Eye (tissue), 1 donor: ENCODE results near the gene ZNF503.
"Not testable (repeated sequence)": the region's sequence is repeated elsewhere in the genome, so short reads cannot be mapped to it uniquely, and the experiment has no call there.

ENCODE experiments used
- DNase-seq: peaks from one replicate; pipeline ENCODE4 v3.0.0-alpha.2; 2015

ZNF503 gene

GRCh38 chr10:75395066-75395931, 6.3 kb downstream of the ZNF503 start:
- DNase-seq, result peak; percentile 88

GRCh38 chr10:75394221-75394620, 7.3 kb downstream of the ZNF503 start:
- no peak for DNase-seq

- DNase-seq, result no peak
These were observed 8.8 kb downstream of the ZNF503 start for GRCh38 chr10:75392744-75393143.

GRCh38 chr10:75392271-75392670, 9.3 kb downstream of the ZNF503 start:
- DNase-seq, result no peak

GRCh38 chr10:75390178-75390577, 11.4 kb downstream of the ZNF503 start:
- DNase-seq, result no peak

- DNase-seq, result no peak
These were observed 13.5 kb downstream of the ZNF503 start for GRCh38 chr10:75388082-75388481.

GRCh38 chr10:75386128-75386527, 15.4 kb downstream of the ZNF503 start:
- no peak for DNase-seq

- DNase-seq, result peak; percentile 15
These were observed 21.7 kb downstream of the ZNF503 start for GRCh38 chr10:75379817-75380216.

- DNase-seq, result peak; percentile 76
These were observed 22.3 kb downstream of the ZNF503 start for GRCh38 chr10:75379212-75379724.

GRCh38 chr10:75378379-75378778, 23.2 kb downstream of the ZNF503 start:
- peak; percentile 31 for DNase-seq

- no peak for DNase-seq
These were observed 23.7 kb downstream of the ZNF503 start for GRCh38 chr10:75377869-75378268.

- no peak for DNase-seq
These were observed 25.7 kb downstream of the ZNF503 start for GRCh38 chr10:75375838-75376237.

- no peak for DNase-seq
These were observed 30.6 kb downstream of the ZNF503 start for GRCh38 chr10:75371010-75371409.

- not testable (repeated sequence) for DNase-seq
These were observed 31.7 kb downstream of the ZNF503 start for GRCh38 chr10:75369838-75370237.

GRCh38 chr10:75367901-75368300, 33.7 kb downstream of the ZNF503 start:
- DNase-seq, result no peak

GRCh38 chr10:75367021-75367487, 34.5 kb downstream of the ZNF503 start:
- DNase-seq, result peak; percentile 63

GRCh38 chr10:75363431-75363830, 38.1 kb downstream of the ZNF503 start:
- no peak for DNase-seq

- DNase-seq, result not testable (repeated sequence)
These were observed 41.7 kb downstream of the ZNF503 start for GRCh38 chr10:75359876-75360275.

GRCh38 chr10:75358835-75359421, 42.6 kb downstream of the ZNF503 start:
- no peak for DNase-seq

GRCh38 chr10:75358132-75358531, 43.4 kb downstream of the ZNF503 start:
- no peak for DNase-seq

GRCh38 chr10:75357500-75357899, 44.1 kb downstream of the ZNF503 start:
- DNase-seq, result no peak

- DNase-seq, result no peak
These were observed 45.1 kb downstream of the ZNF503 start for GRCh38 chr10:75356484-75356883.

GRCh38 chr10:75355706-75356105, 45.9 kb downstream of the ZNF503 start:
- no peak for DNase-seq

GRCh38 chr10:75353183-75353582, 48.4 kb downstream of the ZNF503 start:
- peak; percentile 20 for DNase-seq
